HPDE6-E6E7 (cell line): ENCODE data around the gene TRMT44.
"Not testable (repeated sequence)": the region's sequence is repeated elsewhere in the genome, so short reads cannot be mapped to it uniquely, and the experiment has no call there.

Experiments used
- DNase-seq: peaks from one replicate; pipeline ENCODE4 v3.0.0; 2011; ENCODE audit warnings: missing footprints; ENCODE audit errors: extremely low spot score

Gene TRMT44

GRCh38 chr4:8440492-8441311, at the start of gene TRMT44, which contains the start of gene ACOX3:
Gene TRMT44 (plus strand): TSS chr4:8440777. CDS start chr4:8440823, 46 bp downstream.
Gene ACOX3 (minus strand): TSS chr4:8440723. CDS start chr4:8416521, 24,202 bp downstream.
- peak; percentile 82 for DNase-seq

- no peak for DNase-seq
Observed at GRCh38 chr4:8391071-8391470, 49.5 kb upstream of the TRMT44 start.

- DNase-seq: peak; percentile 11
Observed at GRCh38 chr4:8391972-8392371, 48.6 kb upstream of the TRMT44 start.

GRCh38 chr4:8392591-8393190, 47.9 kb upstream of the TRMT44 start:
- DNase-seq: no peak

- DNase-seq: peak; percentile 86
Observed at GRCh38 chr4:8393593-8394038, 47.0 kb upstream of the TRMT44 start.

- no peak for DNase-seq
Observed at GRCh38 chr4:8394061-8394519, 46.5 kb upstream of the TRMT44 start.

GRCh38 chr4:8394806-8395205, 45.8 kb upstream of the TRMT44 start:
- DNase-seq: no peak

GRCh38 chr4:8395504-8396296, 44.9 kb upstream of the TRMT44 start:
- no peak for DNase-seq

- no peak for DNase-seq
Observed at GRCh38 chr4:8396762-8397406, 43.7 kb upstream of the TRMT44 start.

GRCh38 chr4:8398347-8398746, 42.2 kb upstream of the TRMT44 start:
- no peak for DNase-seq

GRCh38 chr4:8399298-8399697, 41.3 kb upstream of the TRMT44 start:
- DNase-seq: no peak

- DNase-seq: no peak
Observed at GRCh38 chr4:8400632-8401325, 39.8 kb upstream of the TRMT44 start.

- no peak for DNase-seq
Observed at GRCh38 chr4:8401665-8402064, 38.9 kb upstream of the TRMT44 start.

- DNase-seq: no peak
Observed at GRCh38 chr4:8402181-8402597, 38.4 kb upstream of the TRMT44 start.

GRCh38 chr4:8402640-8403039, 37.9 kb upstream of the TRMT44 start:
- no peak for DNase-seq

- peak; percentile 86 for DNase-seq
Observed at GRCh38 chr4:8403173-8403753, 37.3 kb upstream of the TRMT44 start.

GRCh38 chr4:8403976-8404375, 36.6 kb upstream of the TRMT44 start:
- no peak for DNase-seq

GRCh38 chr4:8404791-8405515, 35.6 kb upstream of the TRMT44 start:
- no peak for DNase-seq

- no peak for DNase-seq
Observed at GRCh38 chr4:8405516-8405875, 35.1 kb upstream of the TRMT44 start.

GRCh38 chr4:8406887-8407286, 33.7 kb upstream of the TRMT44 start:
- not testable (repeated sequence) for DNase-seq
